GM18951 (cell line): Measurements from ENCODE around the gene PDE11A.

Source experiments
- POLR2A ChIP-seq: IDR thresholded peaks from 4 replicates; pipeline ENCODE4 v1.6.1; 2011; ENCODE audit warnings: mild to moderate bottlenecking; ENCODE audit not compliant: insufficient read length, insufficient read depth; ENCODE audit errors: extremely low read depth
- in situ Hi-C: fragments of 300-500 bp; cut with MboI; formaldehyde crosslinking; loops from one replicate; pipeline ENCODE4 v1.12.0; 2022; ENCODE audit warnings: low sequenced_read_pairs, mixed read lengths, inconsistent platforms; ENCODE audit not compliant: unreplicated experiment

PDE11A gene

DNA sequence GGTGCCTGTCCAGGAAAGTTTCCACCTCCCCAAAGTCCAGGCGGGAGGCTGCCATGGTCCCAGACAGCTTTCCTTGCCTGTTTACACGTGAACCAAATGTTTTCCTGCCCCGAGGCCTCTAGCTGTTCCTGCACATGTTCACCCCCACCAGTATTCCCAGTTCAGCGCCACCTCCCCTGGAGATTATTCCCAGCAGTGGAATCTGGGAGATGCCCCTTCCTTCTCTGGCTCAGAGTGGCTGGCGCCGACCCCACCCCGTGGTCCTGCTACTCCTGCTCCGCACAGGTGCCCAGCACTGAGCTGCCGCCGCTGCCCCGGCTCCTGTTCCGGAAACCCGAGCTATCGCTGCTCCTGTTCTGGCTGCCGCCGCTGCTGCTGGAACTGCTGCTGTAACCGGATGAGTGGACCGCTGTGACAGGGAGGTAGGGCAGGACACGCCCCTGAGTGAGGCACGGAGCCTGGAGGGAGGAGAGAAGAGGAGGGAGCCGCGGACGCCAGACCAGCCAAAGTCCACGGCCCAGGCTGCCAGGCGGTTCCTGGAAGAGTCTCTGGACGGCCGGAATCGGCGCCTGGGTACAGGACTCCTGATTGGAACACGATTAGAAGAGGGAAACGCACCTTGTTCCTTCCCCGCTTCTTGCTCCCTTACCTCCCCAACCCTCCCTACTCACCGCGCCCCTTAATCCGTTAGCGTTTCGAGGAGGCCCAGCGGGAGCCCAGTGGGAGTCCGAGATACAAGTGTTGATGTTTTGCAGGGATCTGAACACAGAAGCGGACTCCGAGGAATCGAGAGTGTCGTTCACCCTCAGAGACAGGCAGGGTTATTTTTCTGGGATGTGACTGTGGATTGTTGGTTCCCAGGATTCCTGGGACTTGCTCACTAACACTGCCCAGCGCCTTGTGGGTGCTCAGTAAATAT, at the start of gene PDE11A:
PDE11A (minus strand) TSS at position 395 of the 919 bp plus-strand sequence; CDS start at position 55, 340 bp downstream.
- in situ Hi-C loops = no loop called here

GRCh38 chr2:178119179-178119922, 46.8 kb upstream of the PDE11A start:
- no peak for TF ChIP-seq POLR2A
- in situ Hi-C loops = loop anchor here (25.0 kb wide), 1 partner anchor 293 kb away; no protein-coding TSS in a partner anchor

More for the DNA sequence above, at the start of gene PDE11A:
- TF ChIP-seq POLR2A = no peak

DNA sequence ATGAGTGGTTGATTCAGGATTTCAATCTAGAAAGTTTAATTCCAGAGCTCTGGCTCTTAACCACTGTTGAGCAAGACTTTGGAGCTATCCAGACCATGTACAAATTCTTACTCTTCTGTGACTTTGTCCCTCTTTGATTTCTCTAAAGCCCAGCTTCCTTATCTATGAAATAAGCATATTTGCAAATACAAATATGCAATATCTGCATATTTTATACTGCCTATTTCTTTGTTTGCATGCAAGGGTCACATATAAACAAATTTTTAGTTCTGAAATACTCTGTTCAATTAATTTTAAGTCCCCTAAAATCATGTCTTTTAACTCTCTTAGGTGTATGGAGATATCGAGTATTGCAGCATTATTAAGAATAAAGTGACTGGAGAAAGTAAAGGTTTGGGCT, 45.1 kb upstream of the PDE11A start:
- in situ Hi-C loops = loop anchor here (25.0 kb wide), 1 partner anchor 295 kb away; no protein-coding TSS in a partner anchor
- TF ChIP-seq POLR2A = no peak

DNA sequence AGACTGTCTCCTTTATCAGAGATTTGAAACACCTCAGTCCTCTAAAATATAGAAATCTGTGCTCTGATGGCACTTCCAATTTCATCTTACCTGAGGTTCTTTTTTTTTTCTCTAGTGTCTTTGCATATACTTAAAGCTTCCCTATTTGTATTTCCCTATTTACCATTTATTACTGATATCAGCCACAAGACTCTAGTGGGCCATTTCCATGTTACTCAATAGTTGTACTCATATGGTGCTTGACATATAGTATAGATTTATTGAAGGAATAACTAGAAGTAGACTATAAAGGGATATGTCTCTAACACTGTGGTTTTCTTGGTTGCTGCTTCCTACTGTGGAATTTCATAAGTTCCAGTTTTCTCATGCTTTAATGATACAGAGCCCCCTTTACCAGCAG, 42.7 kb upstream of the PDE11A start:
- in situ Hi-C loops = loop anchor here (25.0 kb wide), 1 partner anchor 297 kb away; no protein-coding TSS in a partner anchor
- no peak for TF ChIP-seq POLR2A

DNA sequence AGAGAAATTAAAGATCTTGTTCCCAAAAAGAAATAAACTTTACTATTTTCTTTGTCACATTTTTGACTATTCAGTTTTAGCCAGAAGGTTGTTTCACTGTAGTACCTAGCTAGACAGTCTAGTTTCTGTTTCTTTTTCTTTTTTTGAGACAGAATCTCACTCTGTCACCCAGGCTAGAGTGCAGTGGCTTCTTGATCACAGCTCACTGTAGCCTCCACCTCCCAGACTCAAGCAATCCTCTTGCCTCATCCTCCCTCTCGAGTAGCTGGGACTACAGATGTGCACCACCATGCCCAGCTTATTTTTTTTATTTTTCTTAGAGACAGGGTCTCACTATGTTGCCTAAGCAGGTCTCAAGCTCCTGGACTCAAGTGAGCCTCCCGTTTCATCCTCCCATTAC, 41.9 kb upstream of the PDE11A start:
- no peak for TF ChIP-seq POLR2A
- in situ Hi-C loops = loop anchor here (25.0 kb wide), 1 partner anchor 298 kb away; no protein-coding TSS in a partner anchor

GRCh38 chr2:178112202-178113152, 39.9 kb upstream of the PDE11A start, which contains the start of gene RBM45:
Gene RBM45, plus strand, starts transcription at chr2:178112437. Its CDS starts 110 bp downstream, at chr2:178112547.
- TF ChIP-seq POLR2A = peak; percentile 95
- in situ Hi-C loops = loop anchor here (25.0 kb wide), 1 partner anchor 300 kb away; no protein-coding TSS in a partner anchor

- in situ Hi-C loops = loop anchor here (25.0 kb wide), 1 partner anchor 301 kb away; no protein-coding TSS in a partner anchor
These were observed 39.2 kb upstream of the PDE11A start for GRCh38 chr2:178111743-178112142.

GRCh38 chr2:178110681-178111080, 38.1 kb upstream of the PDE11A start:
- in situ Hi-C loops = loop anchor here (25.0 kb wide), 1 partner anchor 302 kb away; no protein-coding TSS in a partner anchor
- TF ChIP-seq POLR2A = no peak

More at GRCh38 chr2:178111743-178112142, 39.2 kb upstream of the PDE11A start:
- TF ChIP-seq POLR2A = no peak

GRCh38 chr2:178109813-178110212, 37.2 kb upstream of the PDE11A start:
- TF ChIP-seq POLR2A = no peak
- in situ Hi-C loops = loop anchor here (25.0 kb wide), 1 partner anchor 302 kb away; no protein-coding TSS in a partner anchor

DNA sequence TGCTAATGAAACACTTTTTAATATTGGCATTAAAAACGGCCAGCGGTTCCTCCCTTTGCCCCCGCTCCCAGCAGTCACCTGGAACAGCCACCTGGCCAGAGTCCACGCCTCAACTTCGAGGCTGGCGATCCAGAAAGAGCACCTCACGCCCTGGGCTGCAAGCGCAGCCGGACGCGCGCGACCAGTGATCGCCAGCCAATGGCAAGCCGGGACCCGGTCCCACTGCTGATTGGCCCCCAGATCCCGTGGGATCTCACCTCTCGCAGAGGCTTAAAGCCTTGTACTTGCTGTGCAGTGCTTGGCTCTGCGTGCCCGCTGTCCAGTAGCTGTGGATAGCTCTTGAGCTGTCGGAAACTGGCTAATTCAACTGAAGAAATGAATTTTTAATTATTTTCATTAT, 35.6 kb upstream of the PDE11A start:
- in situ Hi-C loops = loop anchor here (25.0 kb wide), 1 partner anchor 304 kb away; no protein-coding TSS in a partner anchor

DNA sequence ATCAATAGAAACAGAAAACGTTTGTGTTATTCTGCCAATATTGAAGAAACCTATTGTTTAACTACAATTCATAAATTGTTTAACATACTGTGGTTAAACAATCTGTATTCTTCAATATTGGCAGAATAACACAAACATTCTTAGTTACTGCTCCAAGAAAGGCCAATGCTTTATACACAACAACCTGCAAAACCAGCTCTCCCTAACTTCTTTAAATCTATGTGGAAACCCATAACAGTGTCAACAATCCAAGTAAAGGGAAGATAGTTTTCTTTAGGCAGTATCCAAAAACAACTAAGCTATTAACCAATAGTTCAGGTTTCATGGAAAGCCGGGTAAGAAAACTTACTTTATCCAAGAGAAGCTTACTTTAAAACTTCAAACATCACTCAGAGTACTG, 33.5 kb upstream of the PDE11A start:
- in situ Hi-C loops = loop anchor here (25.0 kb wide), 1 partner anchor 306 kb away; no protein-coding TSS in a partner anchor
- TF ChIP-seq POLR2A = no peak

More for the DNA sequence above, 35.6 kb upstream of the PDE11A start:
- no peak for TF ChIP-seq POLR2A

DNA sequence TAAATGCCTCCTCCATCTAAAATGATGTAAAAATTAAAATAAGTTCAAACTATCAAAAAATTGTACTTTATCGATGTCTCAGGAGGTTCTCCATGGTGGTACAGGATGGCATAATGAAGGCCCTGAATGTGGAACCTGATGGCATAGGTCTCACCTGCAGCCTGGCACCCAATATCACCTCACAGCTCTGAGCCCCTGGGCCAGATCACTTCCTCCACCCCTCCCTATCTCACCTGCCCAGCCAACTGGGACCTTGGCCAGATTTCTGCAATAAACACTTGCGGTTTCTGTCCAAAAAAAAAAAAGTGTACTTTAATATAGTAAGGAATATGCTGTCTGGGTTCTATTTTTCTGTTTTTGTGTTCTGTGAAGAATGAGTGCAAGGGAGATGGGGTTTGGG, 33.0 kb upstream of the PDE11A start:
- no peak for TF ChIP-seq POLR2A
- in situ Hi-C loops = loop anchor here (25.0 kb wide), 1 partner anchor 307 kb away; no protein-coding TSS in a partner anchor
